HFF-Myc (cell line): ENCODE results near the gene IBA57.
A peak's percentile ranks its signal among the peaks of the same experiment; 100 is the strongest.
"Not testable (repeated sequence)": the region's sequence is repeated elsewhere in the genome, so short reads cannot be mapped to it uniquely, and the experiment has no call there.

Experiments used
- DNase-seq: peaks from one replicate; pipeline ENCODE4 v3.0.0-alpha.2; 2011; ENCODE audit warnings: low read depth; ENCODE audit errors: extremely low read depth
- H3K4me3 ChIP-seq: replicated peaks from 2 replicates; pipeline ENCODE4 v1.5.1; 2011; ENCODE audit warnings: low read depth, mild to moderate bottlenecking, control low read depth, low read length
- TF ChIP-seq, protein P1 (sequence below): IDR thresholded peaks from 2 replicates; pipeline ENCODE4 v1.5.1; 2012; ENCODE audit warnings: mild to moderate bottlenecking, low read depth, low read length, control low read depth; ENCODE audit errors: missing control alignments

IBA57 gene

GRCh38 chr1:228224198-228225164 lies 58.9 kb downstream of the IBA57 start:
- no peak for DNase-seq
- TF ChIP-seq, protein P1, sequence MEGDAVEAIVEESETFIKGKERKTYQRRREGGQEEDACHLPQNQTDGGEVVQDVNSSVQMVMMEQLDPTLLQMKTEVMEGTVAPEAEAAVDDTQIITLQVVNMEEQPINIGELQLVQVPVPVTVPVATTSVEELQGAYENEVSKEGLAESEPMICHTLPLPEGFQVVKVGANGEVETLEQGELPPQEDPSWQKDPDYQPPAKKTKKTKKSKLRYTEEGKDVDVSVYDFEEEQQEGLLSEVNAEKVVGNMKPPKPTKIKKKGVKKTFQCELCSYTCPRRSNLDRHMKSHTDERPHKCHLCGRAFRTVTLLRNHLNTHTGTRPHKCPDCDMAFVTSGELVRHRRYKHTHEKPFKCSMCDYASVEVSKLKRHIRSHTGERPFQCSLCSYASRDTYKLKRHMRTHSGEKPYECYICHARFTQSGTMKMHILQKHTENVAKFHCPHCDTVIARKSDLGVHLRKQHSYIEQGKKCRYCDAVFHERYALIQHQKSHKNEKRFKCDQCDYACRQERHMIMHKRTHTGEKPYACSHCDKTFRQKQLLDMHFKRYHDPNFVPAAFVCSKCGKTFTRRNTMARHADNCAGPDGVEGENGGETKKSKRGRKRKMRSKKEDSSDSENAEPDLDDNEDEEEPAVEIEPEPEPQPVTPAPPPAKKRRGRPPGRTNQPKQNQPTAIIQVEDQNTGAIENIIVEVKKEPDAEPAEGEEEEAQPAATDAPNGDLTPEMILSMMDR, result no peak
- no peak overlapping the region for H3K4me3 ChIP-seq

DNA sequence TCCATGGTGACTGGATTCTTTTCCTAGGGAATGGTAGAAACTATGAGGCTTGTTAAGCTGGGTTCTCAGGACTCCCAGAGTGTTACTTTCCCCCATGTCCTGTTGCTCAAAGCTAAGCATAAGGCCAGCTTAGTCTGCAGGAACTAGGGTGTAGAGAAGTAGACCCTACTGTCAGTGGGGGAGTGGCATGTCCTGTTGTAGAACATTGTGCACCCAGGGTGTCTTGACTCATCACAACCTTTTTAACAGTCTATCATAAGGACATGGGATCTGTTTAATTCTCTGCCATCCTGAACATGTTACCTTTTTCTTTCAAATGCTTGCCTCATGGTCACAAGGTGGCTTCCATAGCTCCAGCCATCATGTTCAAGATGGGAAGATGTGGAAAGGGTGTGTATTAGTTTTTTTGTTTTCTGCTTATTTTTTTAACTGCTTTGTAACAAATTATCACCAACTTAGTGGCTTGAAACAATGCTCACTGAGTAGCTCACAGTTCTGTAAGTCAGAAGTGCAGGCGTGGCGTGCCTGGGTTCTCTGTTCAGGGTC lies 59.6 kb downstream of the IBA57 start:
- DNase-seq, result no peak
- no peak overlapping the region for H3K4me3 ChIP-seq
- TF ChIP-seq, protein P1, result no peak

DNA sequence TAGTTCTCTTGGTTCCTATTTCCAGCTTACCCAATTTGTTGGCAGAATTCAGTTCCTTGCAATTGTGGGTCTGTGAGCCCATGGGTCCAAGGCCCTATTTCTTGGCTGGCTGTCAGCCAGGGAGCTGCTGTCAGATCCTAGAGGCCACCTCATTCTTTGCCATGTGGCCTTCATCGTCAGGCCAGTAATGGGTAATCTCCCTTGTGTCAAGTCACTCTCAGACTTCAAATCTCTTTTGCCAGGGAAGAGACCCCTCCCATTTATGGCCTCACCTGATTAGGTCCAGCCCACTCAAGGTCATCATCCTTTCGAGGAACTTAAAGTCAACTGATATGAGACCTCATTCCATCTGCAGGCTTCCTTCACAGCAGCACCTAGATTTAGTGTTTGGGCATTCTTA lies 60.1 kb downstream of the IBA57 start:
- no peak for DNase-seq
- TF ChIP-seq, protein P1, result no peak
- no peak overlapping the region for H3K4me3 ChIP-seq

DNA sequence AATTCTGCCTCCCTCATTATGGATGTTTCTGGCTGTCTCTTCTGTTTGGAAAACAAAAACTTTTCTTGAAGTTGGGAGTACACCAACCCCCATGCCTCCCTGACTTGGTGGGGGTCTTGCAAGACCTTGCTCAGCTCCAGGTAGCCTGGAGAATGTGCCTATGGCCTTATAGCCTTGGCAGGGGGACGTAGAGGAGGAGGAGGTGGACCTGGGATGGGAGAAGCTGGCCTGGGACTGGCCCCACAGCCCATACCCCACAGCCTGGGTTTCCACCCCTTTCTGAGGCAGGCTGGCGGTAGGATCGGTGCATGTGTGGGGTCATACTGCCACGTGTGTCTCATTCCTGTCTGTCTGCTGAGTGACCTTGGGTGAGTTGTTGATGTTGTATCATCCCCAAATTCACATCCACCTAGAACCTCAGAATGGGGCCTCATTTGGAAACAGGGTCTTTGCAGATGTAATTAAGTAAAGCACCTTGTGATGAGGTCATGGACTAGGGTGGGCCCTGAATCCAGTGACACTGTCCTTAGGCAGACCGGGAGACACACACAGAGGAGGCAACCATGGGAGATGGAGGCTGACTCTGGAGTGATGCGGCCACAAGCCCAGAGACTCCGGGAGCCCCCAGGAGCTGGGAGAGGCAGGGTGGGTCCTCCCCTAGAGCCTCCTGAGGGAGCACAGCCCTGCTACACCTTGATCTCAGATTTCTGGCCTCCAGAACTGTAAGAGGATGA lies 60.7 kb downstream of the IBA57 start:
- TF ChIP-seq, protein P1, result no peak
- no peak for DNase-seq

DNA sequence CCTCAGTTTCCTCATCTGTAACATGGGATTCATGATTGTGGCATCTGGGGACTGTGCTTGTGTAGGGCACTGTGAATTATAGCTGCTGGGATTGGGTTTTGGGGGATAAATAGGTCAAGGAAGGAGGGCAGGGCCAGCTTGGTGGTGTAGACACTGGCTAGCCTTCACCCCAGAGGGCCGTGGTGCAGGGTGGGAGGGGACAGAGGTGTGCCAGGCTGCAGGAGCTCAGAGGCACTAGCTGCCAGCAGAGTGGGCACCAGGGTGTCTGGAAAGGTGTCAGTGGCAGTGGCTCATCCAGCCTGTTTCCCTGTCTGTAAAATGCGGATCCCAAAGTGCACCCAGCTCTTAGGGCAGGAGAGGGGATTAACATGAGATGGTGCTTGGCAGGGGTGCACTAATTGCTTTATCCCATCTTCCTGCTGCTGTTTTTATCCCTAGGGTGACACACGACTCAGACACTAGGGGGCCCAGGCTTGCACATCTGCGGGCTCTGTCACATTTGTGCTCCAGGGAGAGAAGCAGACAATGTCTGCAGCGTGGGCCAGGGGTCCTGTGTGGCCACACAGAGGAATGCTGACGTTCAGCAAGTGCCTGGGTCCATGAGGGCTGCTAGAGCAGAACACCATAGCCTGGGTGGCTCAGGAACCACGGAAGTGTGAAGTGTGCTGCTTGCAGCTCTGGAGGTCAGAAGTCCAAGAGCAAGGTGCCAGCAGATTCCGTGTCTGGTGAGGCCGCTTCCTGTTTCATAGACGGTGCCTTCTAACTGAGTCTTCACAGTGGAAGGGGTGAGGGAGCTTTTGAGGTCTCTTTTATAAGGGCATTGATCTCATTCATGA lies 61.6 kb downstream of the IBA57 start:
- H3K4me3 ChIP-seq, result no peak overlapping the region
- no peak for DNase-seq
- TF ChIP-seq, protein P1, result peak; percentile 43

More for the DNA sequence above, 60.7 kb downstream of the IBA57 start:
- H3K4me3 ChIP-seq, result no peak overlapping the region

DNA sequence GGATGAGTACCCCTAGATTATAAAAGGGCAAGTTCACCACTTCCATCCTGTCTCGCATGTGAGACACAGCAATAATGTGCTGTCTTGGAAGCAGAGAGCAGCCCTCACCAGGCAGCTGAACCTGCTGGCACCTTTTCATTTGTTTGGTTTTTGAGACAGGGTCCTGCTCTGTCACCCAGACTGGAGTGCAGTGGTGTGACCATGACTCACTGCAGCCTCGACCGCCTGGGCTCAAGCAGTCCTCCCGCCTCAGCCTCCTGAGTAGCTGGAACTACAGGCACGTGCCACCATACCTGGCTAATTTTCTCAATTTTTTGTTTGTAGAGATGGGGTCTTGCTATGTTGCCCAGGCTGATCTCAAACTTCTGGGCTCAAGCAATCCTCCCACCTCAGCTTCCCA lies 62.5 kb downstream of the IBA57 start:
- not testable (repeated sequence) for DNase-seq, H3K4me3 ChIP-seq
